HepG2 (cell line): ENCODE results near the gene CHRD. TPM values are rescaled to one million over a fixed set of nuclear protein-coding genes. Genes with fewer than 3 reads are reported as not detected.

ENCODE experiments used
- EEA1 ChIP-seq: sonication (generic); formaldehyde crosslinking; IDR thresholded peaks from 2 replicates; pipeline ENCODE4 v1.5.1; 2020; ENCODE audit warnings: mild to moderate bottlenecking, missing genetic modification reagents, borderline replicate concordance
- FOXA3 ChIP-seq: IDR thresholded peaks from 2 replicates; pipeline ENCODE4 v1.6.1; 2016; ENCODE audit warnings: missing genetic modification reagents, missing compliant biosample characterization
- NFIB ChIP-seq: sonication (generic); formaldehyde crosslinking; IDR thresholded peaks from 2 replicates; pipeline ENCODE4 v1.9.0; 2021; ENCODE audit warnings: missing genetic modification reagents, mild to moderate bottlenecking, borderline replicate concordance
- PPARG ChIP-seq: conservative IDR thresholded peaks from 2 replicates; pipeline ENCODE4 v1.6.1; 2016; ENCODE audit warnings: missing biosample characterization, missing genetic modification reagents
- SKI ChIP-seq: fragments of 450-650 bp; IDR thresholded peaks from one replicate; pipeline ENCODE4 v1.6.1; 2018; ENCODE audit warnings: mild to moderate bottlenecking; ENCODE audit not compliant: partially characterized antibody
- SRSF4 ChIP-seq: fragments of 200-400 bp; formaldehyde crosslinking; IDR thresholded peaks from one replicate; pipeline ENCODE4 v1.6.1; 2018; ENCODE audit warnings: mild to moderate bottlenecking, low read depth, low read length, moderate library complexity; ENCODE audit not compliant: poor library complexity, severe bottlenecking
- STAT6 ChIP-seq: sonication (generic); formaldehyde crosslinking; IDR thresholded peaks from 2 replicates; pipeline ENCODE4 v1.4.0; 2020; ENCODE audit warnings: missing genetic modification reagents, mild to moderate bottlenecking, borderline replicate concordance
- ZBTB40 ChIP-seq, 2 experiments: fragments of 450-650 bp in 1 of 2; sonication (generic) in 1 of 2; formaldehyde crosslinking in 1 of 2; IDR thresholded peaks; 2 replicates each; pipeline versions ENCODE4 v1.6.1 to v1.8.0; 2016 to 2022; ENCODE audit warnings: antibody characterized with exemption in 1 of 2, mild to moderate bottlenecking in 1 of 2, missing genetic modification reagents in 1 of 2
- ZMYM2 ChIP-seq: sonication (generic); formaldehyde crosslinking; IDR thresholded peaks from 2 replicates; pipeline ENCODE4 v1.8.0; 2022; ENCODE audit warnings: mild to moderate bottlenecking, missing genetic modification reagents
- ZNF235 ChIP-seq: sonication (generic); formaldehyde crosslinking; IDR thresholded peaks from 2 replicates; pipeline ENCODE4 v1.8.1; 2023; ENCODE audit warnings: mild to moderate bottlenecking, missing genetic modification reagents, borderline replicate concordance
- polyA plus RNA-seq, 8 experiments: library from polyadenylated mRNA; depleted of rRNA in 3 of 8; stranded (reverse) in 7 of 8; unstranded in 1 of 8; fragments of >200 nt; fragmentation: Illumina TruSeq in 4 of 8; extraction: Trizol in 4 of 8; gene quantifications; 2 replicates each; pipeline versions ENCODE4 v1.2.1 to v1.2.3, GENCODE V29; 2011 to 2016; ENCODE audit warnings: low read depth in 4 of 8, missing spikeins in 1 of 8, mixed read lengths in 1 of 8; ENCODE audit not compliant: insufficient read depth in 1 of 8
- total RNA-seq, 5 experiments: library from RNA; depleted of rRNA; stranded (reverse); fragments of >200 nt; fragmentation: Illumina TruSeq; extraction: Trizol; gene quantifications; 2 replicates each; pipeline ENCODE4 v1.2.3, GENCODE V29; 2016; ENCODE audit warnings: low read depth in 1 of 5
- TF ChIP-seq, protein P1 (sequence below): IDR thresholded peaks from 2 replicates; pipeline ENCODE4 v1.6.1; 2018; ENCODE audit warnings: missing genetic modification reagents, mild to moderate bottlenecking, missing compliant biosample characterization
- TF ChIP-seq, protein P2 (sequence below): sonication (generic); formaldehyde crosslinking; IDR thresholded peaks from 2 replicates; pipeline ENCODE4 v1.4.0; 2020; ENCODE audit warnings: mild to moderate bottlenecking, missing genetic modification reagents

CHRD gene
- total and polyA plus RNA-seq, 2 of the 13 experiments (the other 11 are each of a cell fraction or from before 2014, with no cell fraction given) = 22.2 to 35.2 TPM

DNA sequence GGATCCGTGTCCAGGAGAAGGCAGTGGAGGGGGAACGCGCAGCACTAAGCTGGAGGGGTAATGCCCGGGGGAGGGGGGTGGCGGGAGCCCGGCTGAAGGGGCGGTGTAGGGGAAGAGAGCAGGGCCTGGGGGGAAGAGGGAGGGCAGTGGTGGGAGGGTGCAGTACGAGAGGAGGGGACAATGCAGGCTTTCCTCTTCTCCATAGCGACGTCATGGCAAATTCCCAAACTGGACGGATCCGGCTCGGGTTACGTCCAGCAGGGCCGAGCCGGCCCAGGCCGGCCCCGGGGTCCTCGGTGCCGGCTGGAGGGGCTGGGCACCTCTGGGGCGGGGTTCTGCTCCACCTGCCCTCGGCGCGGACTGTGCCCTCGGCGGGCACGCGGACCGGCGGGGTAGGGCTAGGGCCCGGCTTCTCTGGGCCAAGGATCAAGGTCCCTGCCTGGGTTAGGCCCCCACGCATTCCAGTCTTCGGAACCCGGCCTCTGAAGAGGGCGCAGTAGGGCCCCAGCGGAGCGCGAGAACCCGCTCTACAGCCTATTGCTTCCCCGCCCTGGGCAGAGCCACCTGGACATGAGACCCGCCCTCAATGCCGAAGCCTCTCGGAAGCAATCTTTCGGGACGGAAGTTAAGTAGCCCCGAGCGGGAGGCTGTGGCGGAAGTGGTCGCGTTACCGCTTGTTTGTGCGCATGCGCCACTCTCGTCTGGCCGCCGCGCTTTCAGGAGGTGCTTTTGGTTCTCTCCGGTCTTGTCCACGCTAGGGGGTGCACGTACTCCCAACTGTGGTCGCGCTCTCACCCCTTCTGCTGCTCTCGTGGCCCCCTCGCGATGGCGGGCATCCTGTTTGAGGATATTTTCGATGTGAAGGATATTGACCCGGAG, 16.9 kb upstream of the CHRD start (continued):
- TF ChIP-seq STAT6 (CRISPR knock-in tag) (peak; percentile 74; the same call in 1 of the 2 replicates), SKI (peak; percentile 52), ZNF235 (CRISPR knock-in tag) (no peak), ZMYM2 (peak; percentile 30; the same call in 1 of the 2 replicates), EEA1 (CRISPR knock-in tag) (peak; percentile 16; the same call in 1 of the 2 replicates), FOXA3 (CRISPR knock-in tag) (peak; percentile 38; the same call in 1 of the 2 replicates), NFIB (CRISPR knock-in tag) (no peak), SRSF4 (no peak), ZBTB40 (IDR thresholded peaks at IDR 0.05) (peak; percentile 68), ZBTB40 (CRISPR knock-in tag; IDR thresholded peaks at IDR 0.05) (peak; percentile 37; the same call in 1 of the 2 replicates), PPARG (CRISPR knock-in tag) (peak; percentile 90)
- TF ChIP-seq, protein P1, sequence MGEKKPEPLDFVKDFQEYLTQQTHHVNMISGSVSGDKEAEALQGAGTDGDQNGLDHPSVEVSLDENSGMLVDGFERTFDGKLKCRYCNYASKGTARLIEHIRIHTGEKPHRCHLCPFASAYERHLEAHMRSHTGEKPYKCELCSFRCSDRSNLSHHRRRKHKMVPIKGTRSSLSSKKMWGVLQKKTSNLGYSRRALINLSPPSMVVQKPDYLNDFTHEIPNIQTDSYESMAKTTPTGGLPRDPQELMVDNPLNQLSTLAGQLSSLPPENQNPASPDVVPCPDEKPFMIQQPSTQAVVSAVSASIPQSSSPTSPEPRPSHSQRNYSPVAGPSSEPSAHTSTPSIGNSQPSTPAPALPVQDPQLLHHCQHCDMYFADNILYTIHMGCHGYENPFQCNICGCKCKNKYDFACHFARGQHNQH = peak; percentile 83; the same call in 1 of the 2 replicates
- TF ChIP-seq, protein P2, sequence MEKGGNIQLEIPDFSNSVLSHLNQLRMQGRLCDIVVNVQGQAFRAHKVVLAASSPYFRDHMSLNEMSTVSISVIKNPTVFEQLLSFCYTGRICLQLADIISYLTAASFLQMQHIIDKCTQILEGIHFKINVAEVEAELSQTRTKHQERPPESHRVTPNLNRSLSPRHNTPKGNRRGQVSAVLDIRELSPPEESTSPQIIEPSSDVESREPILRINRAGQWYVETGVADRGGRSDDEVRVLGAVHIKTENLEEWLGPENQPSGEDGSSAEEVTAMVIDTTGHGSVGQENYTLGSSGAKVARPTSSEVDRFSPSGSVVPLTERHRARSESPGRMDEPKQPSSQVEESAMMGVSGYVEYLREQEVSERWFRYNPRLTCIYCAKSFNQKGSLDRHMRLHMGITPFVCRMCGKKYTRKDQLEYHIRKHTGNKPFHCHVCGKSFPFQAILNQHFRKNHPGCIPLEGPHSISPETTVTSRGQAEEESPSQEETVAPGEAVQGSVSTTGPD = 0 out of 2 replicates have a peak, but pooled peaks have one; percentile 53
